BJ (cell line): ENCODE results near the gene IREB2. TPM values are rescaled to one million over a fixed set of nuclear protein-coding genes. Genes with fewer than 3 reads are reported as not detected.

ENCODE experiments used
- CTCF ChIA-PET: fragments of 350-600 bp; formaldehyde crosslinking; extraction: SDS; loops from one replicate; lab custom pipeline; 2021; ENCODE audit warnings: antibody characterized with exemption, inconsistent platforms; lab: Yijun Ruan, JAX
- POLR2A ChIA-PET: fragments of 300-600 bp; sonication (Branson Sonifier 250); formaldehyde crosslinking; extraction: SDS; loops from one replicate; lab custom pipeline; 2021; ENCODE audit warnings: antibody characterized with exemption; lab: Charles Lee
- DNase-seq: peaks from one replicate; pipeline ENCODE4 v3.0.0-alpha.2; 2011; ENCODE audit warnings: low read depth
- H3K27me3 ChIP-seq: 2 replicates; pipeline ENCODE4 v1.6.0; 2011; ENCODE audit warnings: low read length; ENCODE audit not compliant: control insufficient read depth, insufficient read depth
- H3K36me3 ChIP-seq: 2 replicates; pipeline ENCODE4 v1.5.1; 2011; ENCODE audit warnings: low read length; ENCODE audit not compliant: control insufficient read depth, insufficient read depth
- H3K4me3 ChIP-seq: 2 replicates; pipeline ENCODE4 v1.5.1; 2011; ENCODE audit warnings: low read depth, mild to moderate bottlenecking, control low read depth, low read length
- CTCF ChIP-seq: IDR thresholded peaks from 2 replicates; pipeline ENCODE4 v1.5.1; 2011; ENCODE audit warnings: low read depth, mild to moderate bottlenecking, control low read depth, inconsistent platforms, low read length, moderate library complexity; ENCODE audit not compliant: insufficient read depth
- polyA plus RNA-seq: library from polyadenylated mRNA; depleted of rRNA; stranded (reverse); fragments of >200 nt; gene quantifications from 2 replicates; pipeline ENCODE4 v1.2.3, GENCODE V29; 2011; rRNA removed

The IREB2 gene
- polyA plus RNA-seq, 1 experiment: 11.1 TPM

GRCh38 chr15:78542647-78543046, 104.6 kb downstream of the IREB2 start:
- CTCF ChIA-PET: no interaction called here
- peaks cover 8% of the 10 kb centered on the region for H3K36me3 ChIP-seq
- no peak for DNase-seq

GRCh38 chr15:78550194-78550593, 112.2 kb downstream of the IREB2 start:
- ChIA-PET POLR2A (interaction anchor here (1.2 kb wide), 1 partner anchor 10 kb away, joined by 5 read pairs; the partner anchor contains the start of gene PSMA4), CTCF (interaction anchor here (1.6 kb wide), 1 partner anchor 15 kb away, joined by 5 read pairs; the partner anchor contains the start of gene CHRNA5)
- no peaks in the 10 kb centered on the region for H3K27me3 ChIP-seq
- no peak for DNase-seq
- no peak for TF ChIP-seq CTCF
- H3K4me3 ChIP-seq: no peak overlapping the region
- H3K36me3 ChIP-seq: peaks cover 8% of the 10 kb centered on the region

More at GRCh38 chr15:78542647-78543046, 104.6 kb downstream of the IREB2 start:
- Histone ChIP-seq H3K27me3 (no peaks in the 10 kb centered on the region), H3K4me3 (no peak overlapping the region)
- TF ChIP-seq CTCF: no peak
- POLR2A ChIA-PET: no interaction called here

GRCh38 chr15:78550815-78551214, 112.8 kb downstream of the IREB2 start:
- no peaks in the 10 kb centered on the region for H3K27me3 ChIP-seq
- peaks cover 7% of the 10 kb centered on the region for H3K36me3 ChIP-seq
- TF ChIP-seq CTCF: no peak
- DNase-seq: no peak
- ChIA-PET CTCF (interaction anchor here (1.6 kb wide), 1 partner anchor 14 kb away, joined by 5 read pairs; the partner anchor contains the start of gene CHRNA5), POLR2A (no interaction called here)
- H3K4me3 ChIP-seq: no peak overlapping the region

Other genes starting within 250 kb of the IREB2 start
- 0.01 and 0.02 TPM in 2 replicates for gene ACSBG1, start 203.7 kb upstream of the IREB2 start, polyA plus RNA-seq
- 2.8 and 4.1 TPM in 2 replicates for gene DNAJA4, start 173.7 kb upstream of the IREB2 start, polyA plus RNA-seq
- 72.8 and 73.4 TPM in 2 replicates for gene SKIC8, start 138.6 kb upstream of the IREB2 start, polyA plus RNA-seq
- not detected in 2 replicates for gene CRABP1, start 97.9 kb upstream of the IREB2 start, polyA plus RNA-seq
- gene HYKK, start 69.4 kb downstream of the IREB2 start, polyA plus RNA-seq: 3.2 and 4.6 TPM in 2 replicates
- 115 and 252 TPM in 2 replicates for gene PSMA4, start 102.2 kb downstream of the IREB2 start, polyA plus RNA-seq
- 1.1 and 1.9 TPM in 2 replicates for gene CHRNA5, start 127.3 kb downstream of the IREB2 start, polyA plus RNA-seq
- not detected in 2 replicates for gene CHRNA3, start 182.8 kb downstream of the IREB2 start, polyA plus RNA-seq
- gene CHRNB4, start 203.0 kb downstream of the IREB2 start, polyA plus RNA-seq: not detected in 2 replicates